HCT116 (cell line): ENCODE results near the gene NLRP8.

ENCODE experiments used
- ATF3 ChIP-seq: IDR thresholded peaks from 2 replicates; pipeline ENCODE4 v1.6.1; 2012
- CTCF ChIP-seq, 3 experiments: fragments of 200-600 bp in 1 of 3; sonication (generic) in 1 of 3; IDR thresholded peaks in 2 of 3; conservative IDR thresholded peaks in 1 of 3; 2 replicates each; pipeline ENCODE4 v1.5.1; 2012 to 2017; ENCODE audit warnings: low read depth in 2 of 3, low read length in 2 of 3, antibody characterized with exemption in 1 of 3, borderline replicate concordance in 1 of 3, control low read depth in 1 of 3, mild to moderate bottlenecking in 1 of 3, mixed read lengths in 1 of 3, mixed run types in 1 of 3, moderate library complexity in 1 of 3; ENCODE audit not compliant: insufficient read depth in 1 of 3
- EZH2 ChIP-seq: fragments of 200-600 bp; sonication (generic); IDR thresholded peaks from 2 replicates; pipeline ENCODE4 v1.6.1; 2017; ENCODE audit warnings: antibody characterized with exemption, mixed run types
- FOSL1 ChIP-seq: IDR thresholded peaks from 2 replicates; pipeline ENCODE4 v1.6.1; 2012; ENCODE audit warnings: low read depth
- POLR2A ChIP-seq: IDR thresholded peaks from 2 replicates; pipeline ENCODE4 v1.7.0; 2011; ENCODE audit warnings: borderline replicate concordance; ENCODE audit not compliant: insufficient read depth, insufficient read length; ENCODE audit errors: extremely low read depth
- POLR2AphosphoS5 ChIP-seq: IDR thresholded peaks from 2 replicates; pipeline ENCODE4 v1.6.1; 2011; ENCODE audit warnings: mild to moderate bottlenecking, low read depth, low read length, moderate library complexity
- SIN3A ChIP-seq: IDR thresholded peaks from 2 replicates; pipeline ENCODE4 v1.6.1; 2012; ENCODE audit warnings: low read depth
- SRF ChIP-seq: IDR thresholded peaks from 2 replicates; pipeline ENCODE4 v1.6.1; 2012; ENCODE audit warnings: low read depth
- YY1 ChIP-seq: IDR thresholded peaks from 2 replicates; pipeline ENCODE4 v1.6.1; 2011; ENCODE audit warnings: low read length, low read depth, moderate library complexity, mild to moderate bottlenecking; ENCODE audit not compliant: insufficient replicate concordance; ENCODE audit errors: extremely low read depth

GRCh38 chr19:55973982-55974381, 26.4 kb downstream of the NLRP8 start:
- TF ChIP-seq SRF (no peak), POLR2A (no peak), SIN3A (no peak), CTCF (IDR thresholded peaks at IDR 0.05 in 2 of 3, conservative IDR thresholded peaks at IDR 0.05 in 1 of 3; ENCODE audit: borderline replicate concordance in 1 of 3, insufficient read depth in 1 of 3, low read depth in 2 of 3, low read length in 2 of 3) (no peak), ATF3 (no peak), POLR2AphosphoS5 (no peak), EZH2 (no peak), FOSL1 (no peak), YY1 (no peak)
